Activated B cell treated with CpG ODN at 0.5 μM for 24 hours (primary cell): ENCODE measurements around the gene LRP5. TPM values are rescaled to one million over a fixed set of nuclear protein-coding genes. Genes with fewer than 3 reads are reported as not detected.

Source experiments
- ATAC-seq: fragments of 200-7000 bp; cut with Tn5 transposase; one replicate; pipeline ENCODE4 v1.10.0; 2021; ENCODE audit warnings: low read depth, mild to moderate bottlenecking, moderate library complexity
- CTCF ChIA-PET: fragments of 350-600 bp; sonication (Branson Sonifier 250); formaldehyde crosslinking; loops from one replicate; lab custom pipeline; 2021; ENCODE audit warnings: antibody characterized with exemption; lab: Charles Lee
- POLR2A ChIA-PET: fragments of 350-600 bp; sonication (Branson Sonifier 250); formaldehyde crosslinking; loops from one replicate; lab custom pipeline; 2021; ENCODE audit warnings: antibody characterized with exemption; lab: Charles Lee
- DNase-seq: peaks from one replicate; pipeline ENCODE4 v3.0.0; 2022
- H3K27ac Mint-ChIP-seq: one replicate; pipeline ENCODE4 v1.8.0; 2020; ENCODE audit warnings: mixed read lengths
- H3K27me3 Mint-ChIP-seq: one replicate; pipeline ENCODE4 v1.8.0; 2021; ENCODE audit warnings: mixed read lengths
- H3K36me3 Mint-ChIP-seq: one replicate; pipeline ENCODE4 v1.8.0; 2021; ENCODE audit warnings: low read depth, mixed read lengths
- H3K4me1 Mint-ChIP-seq: one replicate; pipeline ENCODE4 v1.8.0; 2021; ENCODE audit warnings: mixed read lengths
- H3K4me3 Mint-ChIP-seq: one replicate; pipeline ENCODE4 v1.8.0; 2020; ENCODE audit warnings: mild to moderate bottlenecking, mixed read lengths
- H3K9me3 Mint-ChIP-seq: one replicate; pipeline ENCODE4 v1.8.0; 2020; ENCODE audit warnings: mixed read lengths
- intact Hi-C: fragments of 100-400 bp; cut with micrococcal nuclease; formaldehyde crosslinking; loops from one replicate; pipeline ENCODE4 v1.15.1; 2024
- total RNA-seq: library from RNA; stranded (reverse); gene quantifications from 2 replicates; pipeline ENCODE4 v1.2.3, GENCODE V29; 2022
- TF ChIP-seq, protein P1 (sequence below): fragments of 200-600 bp; IDR thresholded peaks from one replicate; pipeline ENCODE4 v1.8.0; 2022; ENCODE audit warnings: antibody characterized with exemption, mild to moderate bottlenecking

LRP5 gene
- total RNA-seq, 1 donor from 2014 or later = 8.7 TPM

DNA sequence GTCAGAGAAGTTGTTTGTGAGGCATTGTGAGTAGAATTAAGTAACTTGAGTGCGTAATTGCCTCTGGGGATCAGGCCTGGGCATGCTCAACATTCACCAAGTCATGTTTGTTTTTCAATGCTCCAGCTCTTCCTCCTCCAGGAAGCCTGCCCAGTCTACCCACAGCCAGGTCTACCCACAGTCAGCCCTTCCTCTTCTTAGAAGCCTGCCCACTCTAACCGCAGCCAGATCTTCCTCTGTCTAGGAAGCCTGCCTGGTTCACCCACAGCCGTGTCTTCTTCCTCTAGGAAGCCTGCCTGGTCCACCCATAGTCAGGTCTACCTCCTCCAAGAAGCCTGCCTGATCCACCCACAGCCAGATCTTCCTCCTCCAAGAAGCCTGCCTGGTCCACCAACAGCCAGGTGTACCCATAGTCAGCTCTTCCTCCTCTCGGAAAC is 25.0 kb downstream of the LRP5 start:
- intact Hi-C loops = no loop called here
- ChIA-PET CTCF (no interaction called here), POLR2A (no interaction called here)
- no peaks in the 10 kb centered on the region for H3K27me3 Mint-ChIP-seq
- TF ChIP-seq, protein P1, sequence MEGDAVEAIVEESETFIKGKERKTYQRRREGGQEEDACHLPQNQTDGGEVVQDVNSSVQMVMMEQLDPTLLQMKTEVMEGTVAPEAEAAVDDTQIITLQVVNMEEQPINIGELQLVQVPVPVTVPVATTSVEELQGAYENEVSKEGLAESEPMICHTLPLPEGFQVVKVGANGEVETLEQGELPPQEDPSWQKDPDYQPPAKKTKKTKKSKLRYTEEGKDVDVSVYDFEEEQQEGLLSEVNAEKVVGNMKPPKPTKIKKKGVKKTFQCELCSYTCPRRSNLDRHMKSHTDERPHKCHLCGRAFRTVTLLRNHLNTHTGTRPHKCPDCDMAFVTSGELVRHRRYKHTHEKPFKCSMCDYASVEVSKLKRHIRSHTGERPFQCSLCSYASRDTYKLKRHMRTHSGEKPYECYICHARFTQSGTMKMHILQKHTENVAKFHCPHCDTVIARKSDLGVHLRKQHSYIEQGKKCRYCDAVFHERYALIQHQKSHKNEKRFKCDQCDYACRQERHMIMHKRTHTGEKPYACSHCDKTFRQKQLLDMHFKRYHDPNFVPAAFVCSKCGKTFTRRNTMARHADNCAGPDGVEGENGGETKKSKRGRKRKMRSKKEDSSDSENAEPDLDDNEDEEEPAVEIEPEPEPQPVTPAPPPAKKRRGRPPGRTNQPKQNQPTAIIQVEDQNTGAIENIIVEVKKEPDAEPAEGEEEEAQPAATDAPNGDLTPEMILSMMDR = no peak
- DNase-seq = no peak
- H3K27ac Mint-ChIP-seq = no peak overlapping the region
- H3K36me3 Mint-ChIP-seq = no peaks in the 10 kb centered on the region
- no peaks in the 10 kb centered on the region for H3K9me3 Mint-ChIP-seq
- peaks cover 18% of the 10 kb centered on the region for H3K4me1 Mint-ChIP-seq
- no peak for ATAC-seq
- no peak overlapping the region for H3K4me3 Mint-ChIP-seq

DNA sequence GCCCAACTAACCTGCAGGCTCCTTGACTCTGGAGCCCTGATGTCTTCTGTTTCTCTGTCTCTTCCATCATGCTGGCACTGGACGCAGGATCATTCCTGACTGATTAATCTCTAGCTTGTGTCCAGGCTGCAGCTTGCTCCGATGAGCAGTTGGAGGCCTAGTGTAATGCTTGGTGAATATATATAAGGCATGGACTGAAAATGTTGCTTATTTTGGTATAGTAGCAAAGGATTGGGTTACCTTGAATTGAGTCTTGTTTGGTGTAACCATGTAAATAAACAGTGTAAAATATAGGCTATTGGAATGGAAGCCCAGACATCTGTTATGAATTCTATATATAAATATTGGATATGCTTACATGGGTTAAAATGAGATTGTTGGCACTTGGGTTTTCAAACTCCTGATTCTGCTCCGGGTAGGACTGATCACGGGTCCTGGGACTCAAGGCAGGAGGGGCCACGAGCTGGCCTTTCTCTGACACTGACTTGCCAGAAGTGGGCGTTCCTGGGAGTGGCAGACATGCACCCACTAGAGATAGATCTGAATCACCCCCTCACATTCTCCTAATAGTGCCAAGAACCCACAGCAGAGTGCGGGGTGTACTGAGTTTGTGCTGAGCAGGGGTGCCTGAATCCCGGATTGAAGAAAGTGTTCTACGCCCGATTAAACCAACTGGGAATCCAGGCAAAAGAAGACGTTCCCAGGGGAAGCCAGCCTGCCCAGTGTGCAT is 25.8 kb downstream of the LRP5 start:
- intact Hi-C loops = no loop called here
- no peaks in the 10 kb centered on the region for H3K36me3 Mint-ChIP-seq
- ATAC-seq = no peak
- no peak overlapping the region for H3K4me3 Mint-ChIP-seq
- no peak for DNase-seq
- POLR2A ChIA-PET = no interaction called here
- no peaks in the 10 kb centered on the region for H3K9me3 Mint-ChIP-seq
- TF ChIP-seq, protein P1 = no peak
- CTCF ChIA-PET = no interaction called here
- H3K27me3 Mint-ChIP-seq = no peaks in the 10 kb centered on the region
- H3K27ac Mint-ChIP-seq = no peak overlapping the region
- peaks cover 18% of the 10 kb centered on the region for H3K4me1 Mint-ChIP-seq

DNA sequence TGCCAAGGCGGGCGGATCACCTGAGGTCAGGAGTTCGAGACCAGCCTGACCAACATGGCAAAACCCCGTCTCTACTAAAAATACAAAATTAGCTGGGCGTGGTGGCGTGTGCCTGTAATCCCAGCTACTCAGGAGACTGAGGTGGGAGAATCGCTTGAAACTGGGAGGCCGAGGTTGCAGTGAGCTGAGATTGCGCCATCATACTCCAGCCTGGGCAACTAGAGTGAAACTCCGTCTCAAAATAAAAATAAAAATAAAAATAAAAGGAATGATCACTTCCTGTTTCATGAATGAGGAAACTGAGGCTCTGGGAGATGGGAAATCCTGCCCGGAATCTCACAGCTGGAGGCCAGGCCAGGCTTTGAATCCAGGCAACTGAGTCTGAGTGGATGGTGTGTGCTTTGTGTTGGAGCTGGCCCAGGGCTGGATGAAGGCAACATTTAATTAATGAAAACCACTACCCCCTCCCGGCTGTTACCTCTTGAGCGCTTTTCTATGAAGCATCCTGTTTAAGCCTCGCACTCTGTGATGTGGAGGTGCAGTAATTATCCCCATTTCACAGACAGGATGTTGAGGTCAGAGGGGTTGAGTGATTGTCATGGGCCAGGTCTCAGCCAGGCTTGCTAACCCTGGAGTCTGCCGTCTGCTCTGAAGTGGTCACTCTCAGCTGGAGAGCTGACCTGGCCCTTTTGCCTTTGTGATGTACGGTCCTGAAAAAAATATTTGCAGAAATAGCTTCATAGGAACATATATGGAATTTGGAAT is 27.8 kb downstream of the LRP5 start:
- H3K27ac Mint-ChIP-seq = no peak overlapping the region
- no peaks in the 10 kb centered on the region for H3K27me3 Mint-ChIP-seq
- peaks cover 27% of the 10 kb centered on the region for H3K4me1 Mint-ChIP-seq
- ATAC-seq (peak; percentile 37), DNase-seq (no peak)
- H3K4me3 Mint-ChIP-seq = no peak overlapping the region
- TF ChIP-seq, protein P1 = no peak
- CTCF ChIA-PET = no interaction called here
- no peaks in the 10 kb centered on the region for H3K36me3 Mint-ChIP-seq
- intact Hi-C loops = no loop called here
- no peaks in the 10 kb centered on the region for H3K9me3 Mint-ChIP-seq
- POLR2A ChIA-PET = no interaction called here

DNA sequence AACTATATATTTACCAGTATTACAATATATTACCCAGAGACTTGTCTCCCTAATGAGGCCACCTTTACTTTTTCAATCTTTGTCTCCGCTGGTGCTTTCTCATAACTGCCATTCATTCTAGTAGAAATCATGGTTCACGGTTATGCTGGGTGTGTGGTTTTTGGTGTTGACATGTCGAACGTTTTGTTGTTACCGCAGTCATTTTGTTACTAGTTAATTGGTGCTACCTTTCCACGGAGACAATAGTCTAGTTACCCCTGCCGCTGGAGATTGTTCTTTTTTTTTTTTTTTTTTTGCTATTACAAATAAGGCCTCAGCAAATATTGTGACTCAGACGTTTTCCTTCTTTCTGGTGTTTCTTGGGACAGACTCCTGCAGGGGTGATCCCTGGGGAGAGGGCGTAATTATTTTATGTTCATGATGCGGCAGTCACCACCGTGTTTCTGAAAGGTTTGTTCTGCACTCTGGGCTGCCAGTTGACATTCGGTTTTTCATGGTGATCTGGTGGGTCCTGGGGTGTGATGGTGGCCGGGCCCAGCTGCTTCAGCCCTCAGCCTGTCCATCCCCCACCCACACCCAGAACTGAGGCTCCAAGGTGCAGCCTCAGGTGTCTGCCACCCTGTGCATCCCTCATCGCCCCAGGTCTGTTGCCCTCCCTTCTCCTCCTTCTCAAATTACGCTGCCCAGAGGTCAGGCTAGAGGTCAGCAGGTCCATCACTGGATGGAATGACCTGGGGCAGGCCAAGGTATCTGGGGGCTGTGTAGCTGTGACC is 28.6 kb downstream of the LRP5 start:
- no peaks in the 10 kb centered on the region for H3K9me3 Mint-ChIP-seq
- no peak overlapping the region for H3K27ac Mint-ChIP-seq
- peaks cover 28% of the 10 kb centered on the region for H3K4me1 Mint-ChIP-seq
- H3K4me3 Mint-ChIP-seq = no peak overlapping the region
- intact Hi-C loops = no loop called here
- ATAC-seq (no peak), DNase-seq (no peak)
- ChIA-PET CTCF (no interaction called here), POLR2A (no interaction called here)
- TF ChIP-seq, protein P1 = no peak
- no peaks in the 10 kb centered on the region for H3K36me3 Mint-ChIP-seq
- H3K27me3 Mint-ChIP-seq = no peaks in the 10 kb centered on the region
